ENCODE measurements around the gene CFAP61. TPM values are rescaled to one million over a fixed set of nuclear protein-coding genes. Genes with fewer than 3 reads are reported as not detected.

The CFAP61 gene
- total and polyA plus RNA-seq, 9 of the 15 experiments (the other 6 are each of a cell fraction or from before 2014, with no cell fraction given), result 0.11 TPM; not detected in 8

- TF ChIP-seq C11orf30 (IDR thresholded peaks at IDR 0.05; ENCODE audit: low read depth) (peak; percentile 54), MXI1 (IDR thresholded peaks at IDR 0.05; ENCODE audit: low read depth, low read length) (peak; percentile 94), BRD4 (IDR thresholded peaks at IDR 0.05) (no peak), TRIM24 (IDR thresholded peaks at IDR 0.05) (no peak), IRF1 (CRISPR knock-in tag; IDR thresholded peaks at IDR 0.05; ENCODE audit: borderline replicate concordance) (no peak), CREB3 (tag; conservative IDR thresholded peaks at IDR 0.05; ENCODE audit: low read depth) (no peak), ZFX (CRISPR knock-in tag; IDR thresholded peaks at IDR 0.05) (peak; percentile 67), PML (IDR thresholded peaks at IDR 0.05; ENCODE audit: low read length) (peak; percentile 41; the same call in 1 of the 2 replicates), ERF (CRISPR knock-in tag; IDR thresholded peaks at IDR 0.05) (no peak), SREBF2 (CRISPR knock-in tag; IDR thresholded peaks at IDR 0.05) (no peak), RB1 (IDR thresholded peaks at IDR 0.05; ENCODE audit: low read depth) (0 out of 2 replicates have a peak, but pooled peaks have one; percentile 27), ZNF449 (CRISPR knock-in tag; IDR thresholded peaks at IDR 0.05) (no peak), DIDO1 (tag; IDR thresholded peaks at IDR 0.05; ENCODE audit: low read depth) (no peak), ZNF407 (IDR thresholded peaks at IDR 0.05; ENCODE audit: low read depth) (no peak), BACH1 (tag; IDR thresholded peaks at IDR 0.05) (no peak), SAFB (IDR thresholded peaks at IDR 0.05; ENCODE audit: borderline replicate concordance, low read depth, low read length) (no peak; the same call in 1 of the 2 replicates)
Observed at GRCh38 chr20:20052074-20052970, at the start of gene CFAP61, which contains the start of gene CRNKL1 (continued).
